A673 (cell line): ENCODE data around the gene HCK. TPM values are rescaled to one million over a fixed set of nuclear protein-coding genes. Genes with fewer than 3 reads are reported as not detected.

Experiments
- BruUV-seq: library from RNA; stranded (reverse); fragments of 400-500 nt; replicated peaks from 2 replicates; lab custom pipeline; 2021; lab: Mats Ljungman, UMichigan
- CTCF ChIA-PET: fragments of 300-600 bp; sonication (Branson Sonifier 250); formaldehyde crosslinking; loops from one replicate; lab custom pipeline; 2022; ENCODE audit warnings: antibody characterized with exemption; lab: Charles Lee
- POLR2A ChIA-PET: fragments of 300-600 bp; sonication (Branson Sonifier 250); formaldehyde crosslinking; loops from one replicate; lab custom pipeline; 2022; ENCODE audit warnings: antibody characterized with exemption; ENCODE audit not compliant: low non-redundant PET; lab: Charles Lee
- DNase-seq: peaks from one replicate; pipeline ENCODE4 v3.0.0-alpha.2; 2015; ENCODE audit warnings: low spot score
- H3K27ac ChIP-seq: fragments of 200-600 bp; sonication (generic); 2 replicates; pipeline ENCODE4 v1.5.1; 2016; ENCODE audit warnings: mixed run types, low read depth, mild to moderate bottlenecking, mixed read lengths, antibody characterized with exemption, low read length; ENCODE audit not compliant: poor library complexity, severe bottlenecking
- H3K27me3 ChIP-seq: fragments of 200-600 bp; sonication (generic); replicated peaks from 2 replicates; pipeline ENCODE4 v1.6.1; 2017; ENCODE audit warnings: mixed run types, low read depth, mild to moderate bottlenecking, mixed read lengths, antibody characterized with exemption, low read length; ENCODE audit not compliant: insufficient read depth, poor library complexity
- H3K36me3 ChIP-seq: fragments of 200-600 bp; sonication (generic); 2 replicates; pipeline ENCODE4 v1.6.1; 2016; ENCODE audit warnings: mixed run types, mild to moderate bottlenecking, mixed read lengths, antibody characterized with exemption, low read length; ENCODE audit not compliant: insufficient read depth, poor library complexity, severe bottlenecking
- H3K4me1 ChIP-seq: fragments of 200-600 bp; sonication (generic); 2 replicates; pipeline ENCODE4 v1.6.1; 2017; ENCODE audit warnings: mixed run types, mild to moderate bottlenecking, mixed read lengths, antibody characterized with exemption, low read length; ENCODE audit not compliant: insufficient read depth, poor library complexity, severe bottlenecking
- H3K4me3 ChIP-seq: fragments of 200-600 bp; sonication (generic); 2 replicates; pipeline ENCODE4 v1.5.1; 2016; ENCODE audit warnings: low read depth, mixed run types, mild to moderate bottlenecking, mixed read lengths, low read length; ENCODE audit not compliant: poor library complexity, severe bottlenecking
- H3K9me3 ChIP-seq: fragments of 200-600 bp; sonication (generic); 2 replicates; pipeline ENCODE4 v1.6.1; 2016; ENCODE audit warnings: mixed run types, low read depth, mild to moderate bottlenecking, mixed read lengths, antibody characterized with exemption, low read length; ENCODE audit not compliant: poor library complexity, severe bottlenecking
- CTCF ChIP-seq: fragments of 300-800, 200-600 bp; sonication (generic); conservative IDR thresholded peaks from 2 replicates; pipeline ENCODE4 v1.5.1; 2017; ENCODE audit warnings: low read depth, mild to moderate bottlenecking, antibody characterized with exemption, low read length, moderate library complexity, mixed read lengths
- EZH2 ChIP-seq: fragments of 200-600 bp; sonication (generic); IDR thresholded peaks from 2 replicates; pipeline ENCODE4 v1.6.1; 2017; ENCODE audit warnings: borderline replicate concordance, low read depth, mild to moderate bottlenecking, mixed read lengths, antibody characterized with exemption, low read length; ENCODE audit not compliant: poor library complexity, severe bottlenecking
- intact Hi-C: fragments of 100-400 bp; cut with micrococcal nuclease; formaldehyde crosslinking; loops from one replicate; pipeline ENCODE4 v1.10.0; 2022; ENCODE audit not compliant: unreplicated experiment
- total RNA-seq: library from RNA; stranded (reverse); gene quantifications from 2 replicates; pipeline ENCODE4 v1.2.3, GENCODE V29; 2021

Gene HCK
- total RNA-seq, 1 experiment from 2014 or later: not detected

- intact Hi-C loops: no loop called here
- Histone ChIP-seq H3K27ac (no peak overlapping the region), H3K36me3 (no peaks in the 10 kb centered on the region), H3K27me3 (peaks cover 11% of the 10 kb centered on the region), H3K9me3 (no peaks in the 10 kb centered on the region), H3K4me3 (no peak overlapping the region), H3K4me1 (no peaks in the 10 kb centered on the region)
- BruUV-seq: no TSS peak
- TF ChIP-seq CTCF: no peak
- no peak for TF ChIP-seq EZH2
- POLR2A ChIA-PET: no interaction called here
- CTCF ChIA-PET: no interaction called here
- no peak for DNase-seq
Observed at GRCh38 chr20:32070690-32071213, 18.7 kb downstream of the HCK start.

GRCh38 chr20:32071395-32072167 lies 19.5 kb downstream of the HCK start:
- TF ChIP-seq CTCF: no peak
- no peak for TF ChIP-seq EZH2
- no peak for DNase-seq
- no peaks in the 10 kb centered on the region for H3K9me3 ChIP-seq
- ChIA-PET CTCF (no interaction called here), POLR2A (no interaction called here)
- no peak overlapping the region for H3K27ac ChIP-seq
- no TSS peak for BruUV-seq
- peaks cover 16% of the 10 kb centered on the region for H3K27me3 ChIP-seq
- intact Hi-C loops: no loop called here
- H3K4me1 ChIP-seq: no peaks in the 10 kb centered on the region
- H3K36me3 ChIP-seq: no peaks in the 10 kb centered on the region
- no peak overlapping the region for H3K4me3 ChIP-seq

- Histone ChIP-seq H3K36me3 (no peaks in the 10 kb centered on the region), H3K27ac (no peak overlapping the region), H3K9me3 (no peaks in the 10 kb centered on the region), H3K4me1 (no peaks in the 10 kb centered on the region), H3K27me3 (peaks cover 20% of the 10 kb centered on the region), H3K4me3 (no peak overlapping the region)
- intact Hi-C loops: no loop called here
- no TSS peak for BruUV-seq
- ChIA-PET CTCF (no interaction called here), POLR2A (interaction anchor here (0.5 kb wide), 1 partner anchor 387 kb away, joined by 3 read pairs; no protein-coding TSS in a partner anchor)
- DNase-seq: no peak
- TF ChIP-seq CTCF: no peak
- no peak for TF ChIP-seq EZH2
Observed at GRCh38 chr20:32072168-32072750, 20.2 kb downstream of the HCK start.
